ENCODE data around the gene ATF4.

The ATF4 gene, protein sequence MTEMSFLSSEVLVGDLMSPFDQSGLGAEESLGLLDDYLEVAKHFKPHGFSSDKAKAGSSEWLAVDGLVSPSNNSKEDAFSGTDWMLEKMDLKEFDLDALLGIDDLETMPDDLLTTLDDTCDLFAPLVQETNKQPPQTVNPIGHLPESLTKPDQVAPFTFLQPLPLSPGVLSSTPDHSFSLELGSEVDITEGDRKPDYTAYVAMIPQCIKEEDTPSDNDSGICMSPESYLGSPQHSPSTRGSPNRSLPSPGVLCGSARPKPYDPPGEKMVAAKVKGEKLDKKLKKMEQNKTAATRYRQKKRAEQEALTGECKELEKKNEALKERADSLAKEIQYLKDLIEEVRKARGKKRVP

DNA sequence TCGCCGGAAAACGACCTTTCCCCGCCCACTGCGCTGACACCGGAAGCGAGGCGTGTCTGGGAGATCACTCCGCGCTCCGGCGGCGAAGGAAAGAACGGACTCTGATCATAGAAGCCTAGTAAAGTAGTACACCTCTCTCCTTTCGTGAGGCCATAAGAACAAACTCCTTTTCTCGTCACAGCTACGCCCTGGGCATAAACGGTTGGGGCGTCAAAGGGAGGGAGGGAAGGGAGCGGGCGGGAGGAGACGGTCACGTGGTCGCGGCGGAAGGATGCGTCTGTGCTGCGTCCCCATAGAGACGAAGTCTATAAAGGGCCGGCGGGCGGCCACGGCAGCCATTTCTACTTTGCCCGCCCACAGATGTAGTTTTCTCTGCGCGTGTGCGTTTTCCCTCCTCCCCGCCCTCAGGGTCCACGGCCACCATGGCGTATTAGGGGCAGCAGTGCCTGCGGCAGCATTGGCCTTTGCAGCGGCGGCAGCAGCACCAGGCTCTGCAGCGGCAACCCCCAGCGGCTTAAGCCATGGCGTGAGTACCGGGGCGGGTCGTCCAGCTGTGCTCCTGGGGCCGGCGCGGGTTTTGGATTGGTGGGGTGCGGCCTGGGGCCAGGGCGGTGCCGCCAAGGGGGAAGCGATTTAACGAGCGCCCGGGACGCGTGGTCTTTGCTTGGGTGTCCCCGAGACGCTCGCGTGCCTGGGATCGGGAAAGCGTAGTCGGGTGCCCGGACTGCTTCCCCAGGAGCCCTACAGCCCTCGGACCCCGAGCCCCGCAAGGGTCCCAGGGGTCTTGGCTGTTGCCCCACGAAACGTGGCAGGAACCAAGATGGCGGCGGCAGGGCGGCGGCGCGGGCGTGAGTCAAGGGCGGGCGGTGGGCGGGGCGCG, at the start of gene ATF4:
Gene ATF4 (plus strand): TSS at position 337 of the 880 bp plus-strand sequence. CDS start 884 bp downstream, outside the sequence.
- Histone ChIP-seq H3K36me3 (ENCODE audit: control insufficient read depth in 2 of 2, insufficient read depth in 1 of 2, low read length in 2 of 2) (peaks cover 13 to 68% of the 10 kb centered on the region in 2 experiments; a peak in 2 of 3 replicates), H3K27ac (ENCODE audit: extremely low read depth, low read depth, low read length) (peak within 1 kb of the TSS; percentile 95), H3K9me3 (ENCODE audit: control insufficient read depth, insufficient read depth, low read depth, low read length) (no peaks in the 10 kb centered on the region), H3K4me1 (ENCODE audit: control insufficient read depth, insufficient read depth, low read length) (0 out of 2 replicates have a peak, but pooled peaks cover 5% of the 10 kb centered on the region), H3K4me3 (ENCODE audit: low read depth, low read length) (peak within 1 kb of the TSS; percentile 95)
- CTCF ChIA-PET = interaction anchor here (0.7 to 2.2 kb wide), 5 partner anchors 9 to 1078 kb away, joined by 3 to 8 read pairs (median 7); partner anchors contain the start of gene MIEF1
- POLR2A ChIA-PET = interaction anchor here (0.6 to 2.3 kb wide), 55 partner anchors 10 to 754 kb away, joined by 3 to 117 read pairs (median 5); partner anchors contain the start of genes MIEF1, RPL3, RPS19BP1 and SYNGR1
- TF ChIP-seq ZNF664 (tag by site-specific recombination; IDR thresholded peaks at IDR 0.05) (peak; percentile 65; the same call in 1 of the 2 replicates), GLIS1 (tag by site-specific recombination; IDR thresholded peaks at IDR 0.05) (no peak), ZSCAN30 (tag by site-specific recombination; IDR thresholded peaks at IDR 0.05) (peak; percentile 68), ZNF19 (tag by site-specific recombination; IDR thresholded peaks at IDR 0.05; ENCODE audit: low read depth) (0 out of 2 replicates have a peak, but pooled peaks have one; percentile 37), ZNF768 (tag by site-specific recombination; IDR thresholded peaks at IDR 0.05) (no peak), ZNF660 (tag by site-specific recombination; IDR thresholded peaks at IDR 0.05) (peak; percentile 76; the same call in 1 of the 2 replicates), SCRT2 (tag by site-specific recombination; IDR thresholded peaks at IDR 0.05) (peak; percentile 27; the same call in 1 of the 2 replicates), GFI1B (tag by site-specific recombination; IDR thresholded peaks at IDR 0.05) (no peak), ZNF626 (tag by site-specific recombination; IDR thresholded peaks at IDR 0.05) (no peak), ZNF350 (tag by site-specific recombination; IDR thresholded peaks at IDR 0.05) (no peak), ZXDB (tag by site-specific recombination; IDR thresholded peaks at IDR 0.05) (peak; percentile 96), MEIS1 (CRISPR knock-in tag; IDR thresholded peaks at IDR 0.05; ENCODE audit: borderline replicate concordance) (no peak), ZNF501 (tag by site-specific recombination; IDR thresholded peaks at IDR 0.05) (peak; percentile 94), ZNF514 (tag by site-specific recombination; IDR thresholded peaks at IDR 0.05) (no peak), ZNF654 (tag by site-specific recombination; IDR thresholded peaks at IDR 0.05; ENCODE audit: low read depth) (0 out of 2 replicates have a peak, but pooled peaks have one; percentile 6), GLI4 (tag by site-specific recombination; IDR thresholded peaks at IDR 0.05) (peak; percentile 34; the same call in 1 of the 2 replicates)
- TF ChIP-seq, protein P1, sequence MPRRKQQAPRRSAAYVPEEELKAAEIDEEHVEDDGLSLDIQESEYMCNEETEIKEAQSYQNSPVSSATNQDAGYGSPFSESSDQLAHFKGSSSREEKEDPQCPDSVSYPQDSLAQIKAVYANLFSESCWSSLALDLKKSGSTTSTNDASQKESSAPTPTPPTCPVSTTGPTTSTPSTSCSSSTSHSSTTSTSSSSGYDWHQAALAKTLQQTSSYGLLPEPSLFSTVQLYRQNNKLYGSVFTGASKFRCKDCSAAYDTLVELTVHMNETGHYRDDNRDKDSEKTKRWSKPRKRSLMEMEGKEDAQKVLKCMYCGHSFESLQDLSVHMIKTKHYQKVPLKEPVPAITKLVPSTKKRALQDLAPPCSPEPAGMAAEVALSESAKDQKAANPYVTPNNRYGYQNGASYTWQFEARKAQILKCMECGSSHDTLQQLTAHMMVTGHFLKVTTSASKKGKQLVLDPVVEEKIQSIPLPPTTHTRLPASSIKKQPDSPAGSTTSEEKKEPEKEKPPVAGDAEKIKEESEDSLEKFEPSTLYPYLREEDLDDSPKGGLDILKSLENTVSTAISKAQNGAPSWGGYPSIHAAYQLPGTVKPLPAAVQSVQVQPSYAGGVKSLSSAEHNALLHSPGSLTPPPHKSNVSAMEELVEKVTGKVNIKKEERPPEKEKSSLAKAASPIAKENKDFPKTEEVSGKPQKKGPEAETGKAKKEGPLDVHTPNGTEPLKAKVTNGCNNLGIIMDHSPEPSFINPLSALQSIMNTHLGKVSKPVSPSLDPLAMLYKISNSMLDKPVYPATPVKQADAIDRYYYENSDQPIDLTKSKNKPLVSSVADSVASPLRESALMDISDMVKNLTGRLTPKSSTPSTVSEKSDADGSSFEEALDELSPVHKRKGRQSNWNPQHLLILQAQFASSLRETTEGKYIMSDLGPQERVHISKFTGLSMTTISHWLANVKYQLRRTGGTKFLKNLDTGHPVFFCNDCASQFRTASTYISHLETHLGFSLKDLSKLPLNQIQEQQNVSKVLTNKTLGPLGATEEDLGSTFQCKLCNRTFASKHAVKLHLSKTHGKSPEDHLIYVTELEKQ (tag by site-specific recombination; IDR thresholded peaks at IDR 0.05; ENCODE audit: borderline replicate concordance) = peak; percentile 81
- TF ChIP-seq, protein P2, sequence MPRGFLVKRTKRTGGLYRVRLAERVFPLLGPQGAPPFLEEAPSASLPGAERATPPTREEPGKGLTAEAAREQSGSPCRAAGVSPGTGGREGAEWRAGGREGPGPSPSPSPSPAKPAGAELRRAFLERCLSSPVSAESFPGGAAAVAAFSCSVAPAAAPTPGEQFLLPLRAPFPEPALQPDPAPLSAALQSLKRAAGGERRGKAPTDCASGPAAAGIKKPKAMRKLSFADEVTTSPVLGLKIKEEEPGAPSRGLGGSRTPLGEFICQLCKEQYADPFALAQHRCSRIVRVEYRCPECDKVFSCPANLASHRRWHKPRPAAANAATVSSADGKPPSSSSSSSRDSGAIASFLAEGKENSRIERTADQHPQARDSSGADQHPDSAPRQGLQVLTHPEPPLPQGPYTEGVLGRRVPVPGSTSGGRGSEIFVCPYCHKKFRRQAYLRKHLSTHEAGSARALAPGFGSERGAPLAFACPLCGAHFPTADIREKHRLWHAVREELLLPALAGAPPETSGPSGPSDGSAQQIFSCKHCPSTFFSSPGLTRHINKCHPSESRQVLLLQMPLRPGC (tag by site-specific recombination; IDR thresholded peaks at IDR 0.05) = peak; percentile 93; the same call in 1 of the 2 replicates
- TF ChIP-seq, protein P3, sequence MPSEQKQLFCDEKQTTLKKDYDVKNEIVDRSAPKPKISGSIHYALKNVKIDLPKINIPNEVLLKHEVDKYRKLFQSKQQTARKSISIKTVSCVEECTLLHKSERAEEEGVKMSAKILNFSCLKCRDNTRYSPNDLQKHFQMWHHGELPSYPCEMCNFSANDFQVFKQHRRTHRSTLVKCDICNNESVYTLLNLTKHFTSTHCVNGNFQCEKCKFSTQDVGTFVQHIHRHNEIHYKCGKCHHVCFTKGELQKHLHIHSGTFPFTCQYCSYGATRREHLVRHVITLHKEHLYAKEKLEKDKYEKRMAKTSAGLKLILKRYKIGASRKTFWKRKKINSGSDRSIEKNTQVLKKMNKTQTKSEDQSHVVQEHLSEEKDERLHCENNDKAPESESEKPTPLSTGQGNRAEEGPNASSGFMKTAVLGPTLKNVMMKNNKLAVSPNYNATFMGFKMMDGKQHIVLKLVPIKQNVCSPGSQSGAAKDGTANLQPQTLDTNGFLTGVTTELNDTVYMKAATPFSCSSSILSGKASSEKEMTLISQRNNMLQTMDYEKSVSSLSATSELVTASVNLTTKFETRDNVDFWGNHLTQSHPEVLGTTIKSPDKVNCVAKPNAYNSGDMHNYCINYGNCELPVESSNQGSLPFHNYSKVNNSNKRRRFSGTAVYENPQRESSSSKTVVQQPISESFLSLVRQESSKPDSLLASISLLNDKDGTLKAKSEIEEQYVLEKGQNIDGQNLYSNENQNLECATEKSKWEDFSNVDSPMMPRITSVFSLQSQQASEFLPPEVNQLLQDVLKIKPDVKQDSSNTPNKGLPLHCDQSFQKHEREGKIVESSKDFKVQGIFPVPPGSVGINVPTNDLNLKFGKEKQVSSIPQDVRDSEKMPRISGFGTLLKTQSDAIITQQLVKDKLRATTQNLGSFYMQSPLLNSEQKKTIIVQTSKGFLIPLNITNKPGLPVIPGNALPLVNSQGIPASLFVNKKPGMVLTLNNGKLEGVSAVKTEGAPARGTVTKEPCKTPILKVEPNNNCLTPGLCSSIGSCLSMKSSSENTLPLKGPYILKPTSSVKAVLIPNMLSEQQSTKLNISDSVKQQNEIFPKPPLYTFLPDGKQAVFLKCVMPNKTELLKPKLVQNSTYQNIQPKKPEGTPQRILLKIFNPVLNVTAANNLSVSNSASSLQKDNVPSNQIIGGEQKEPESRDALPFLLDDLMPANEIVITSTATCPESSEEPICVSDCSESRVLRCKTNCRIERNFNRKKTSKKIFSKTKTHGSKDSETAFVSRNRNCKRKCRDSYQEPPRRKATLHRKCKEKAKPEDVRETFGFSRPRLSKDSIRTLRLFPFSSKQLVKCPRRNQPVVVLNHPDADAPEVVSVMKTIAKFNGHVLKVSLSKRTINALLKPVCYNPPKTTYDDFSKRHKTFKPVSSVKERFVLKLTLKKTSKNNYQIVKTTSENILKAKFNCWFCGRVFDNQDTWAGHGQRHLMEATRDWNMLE (tag by site-specific recombination; conservative IDR thresholded peaks at IDR 0.05; ENCODE audit: low read depth) = peak; percentile 87
- TF ChIP-seq, protein P4, sequence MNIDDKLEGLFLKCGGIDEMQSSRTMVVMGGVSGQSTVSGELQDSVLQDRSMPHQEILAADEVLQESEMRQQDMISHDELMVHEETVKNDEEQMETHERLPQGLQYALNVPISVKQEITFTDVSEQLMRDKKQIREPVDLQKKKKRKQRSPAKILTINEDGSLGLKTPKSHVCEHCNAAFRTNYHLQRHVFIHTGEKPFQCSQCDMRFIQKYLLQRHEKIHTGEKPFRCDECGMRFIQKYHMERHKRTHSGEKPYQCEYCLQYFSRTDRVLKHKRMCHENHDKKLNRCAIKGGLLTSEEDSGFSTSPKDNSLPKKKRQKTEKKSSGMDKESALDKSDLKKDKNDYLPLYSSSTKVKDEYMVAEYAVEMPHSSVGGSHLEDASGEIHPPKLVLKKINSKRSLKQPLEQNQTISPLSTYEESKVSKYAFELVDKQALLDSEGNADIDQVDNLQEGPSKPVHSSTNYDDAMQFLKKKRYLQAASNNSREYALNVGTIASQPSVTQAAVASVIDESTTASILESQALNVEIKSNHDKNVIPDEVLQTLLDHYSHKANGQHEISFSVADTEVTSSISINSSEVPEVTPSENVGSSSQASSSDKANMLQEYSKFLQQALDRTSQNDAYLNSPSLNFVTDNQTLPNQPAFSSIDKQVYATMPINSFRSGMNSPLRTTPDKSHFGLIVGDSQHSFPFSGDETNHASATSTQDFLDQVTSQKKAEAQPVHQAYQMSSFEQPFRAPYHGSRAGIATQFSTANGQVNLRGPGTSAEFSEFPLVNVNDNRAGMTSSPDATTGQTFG (tag by site-specific recombination; IDR thresholded peaks at IDR 0.05; ENCODE audit: borderline replicate concordance) = peak; percentile 91
